GM18520 (cell line): ENCODE results near the gene S1PR4.
"Not testable (repeated sequence)": the region's sequence is repeated elsewhere in the genome, so short reads cannot be mapped to it uniquely, and the experiment has no call there.

Experiments
- ATAC-seq: cut with Tn5 transposase; IDR thresholded peaks from one replicate; pipeline ENCODE4 v1.9.1; 2021; ENCODE audit not compliant: unreplicated experiment

S1PR4 gene

DNA sequence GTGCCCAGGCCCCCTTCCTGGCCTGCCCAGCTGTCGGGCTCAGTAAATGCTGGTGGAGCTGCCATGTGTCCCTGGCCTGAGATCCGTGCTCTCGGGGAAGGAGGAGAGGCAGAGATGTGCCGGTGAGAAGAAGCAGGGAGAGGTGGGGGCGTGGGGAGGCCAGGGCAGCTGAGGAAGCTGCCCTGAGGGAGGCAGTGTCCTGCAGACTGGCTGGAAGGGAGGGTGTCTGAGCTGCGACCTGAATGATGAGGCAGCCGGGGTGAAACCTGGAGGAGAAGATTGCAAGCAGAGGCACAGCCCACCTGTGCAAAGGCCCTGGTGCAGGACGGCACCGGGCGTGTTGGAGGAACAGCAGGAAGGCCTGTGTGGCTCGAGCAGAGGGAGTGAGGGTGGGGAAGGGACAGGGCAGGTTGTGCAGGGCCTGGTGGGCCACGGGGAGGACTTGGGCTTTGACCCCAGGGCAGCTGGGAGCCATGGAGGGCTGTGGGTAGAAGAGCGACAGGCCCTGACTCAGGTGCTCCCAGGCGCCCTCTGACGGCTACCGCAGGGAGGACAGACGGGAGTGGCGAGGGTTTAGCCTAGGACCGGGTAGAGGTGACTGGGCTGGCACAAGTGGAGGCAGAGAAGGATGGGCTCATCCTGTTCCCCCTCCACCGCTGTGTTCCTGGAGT, 31.9 kb downstream of the S1PR4 start:
- ATAC-seq = no peak

DNA sequence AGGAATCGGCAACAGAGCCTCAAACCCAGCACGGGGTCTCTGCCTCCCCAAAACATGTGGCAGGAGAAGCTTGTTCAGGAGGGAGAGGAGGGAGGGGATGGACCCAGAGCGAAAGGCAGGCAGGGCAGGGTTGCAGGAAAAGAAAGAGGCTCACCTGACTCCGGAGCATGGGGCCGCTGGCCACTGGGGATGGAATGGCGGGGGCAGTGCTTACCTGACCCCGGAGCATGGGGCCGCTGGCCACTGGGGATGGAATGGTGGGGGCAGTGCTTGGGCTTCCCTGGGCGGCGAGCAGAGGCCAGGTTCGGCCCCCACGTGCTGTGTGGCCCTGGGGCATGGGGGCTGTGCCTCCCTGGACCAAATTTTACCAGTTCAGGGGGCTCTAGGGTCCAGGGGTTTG, 32.6 kb downstream of the S1PR4 start:
- no peak for ATAC-seq

DNA sequence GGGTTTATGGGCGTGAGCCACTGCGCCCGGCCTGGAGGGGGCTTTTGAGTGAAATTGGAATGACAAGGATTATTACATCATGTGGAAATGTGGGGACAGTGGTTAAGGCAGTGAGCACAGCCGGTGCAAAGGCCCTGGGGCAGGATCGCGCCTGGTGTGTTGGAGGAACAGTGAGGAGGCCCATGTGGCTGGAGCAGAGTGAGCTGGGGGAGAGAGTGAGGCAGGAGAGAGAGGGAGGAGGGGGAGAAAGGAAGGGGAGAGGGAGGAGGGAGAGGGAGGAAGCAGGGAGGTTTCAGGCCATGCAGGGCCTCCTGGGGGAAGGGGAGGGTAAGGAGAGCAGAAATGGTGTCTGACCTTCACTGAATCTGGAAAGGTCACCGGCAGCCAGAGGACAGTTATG, 34.6 kb downstream of the S1PR4 start:
- no peak for ATAC-seq

DNA sequence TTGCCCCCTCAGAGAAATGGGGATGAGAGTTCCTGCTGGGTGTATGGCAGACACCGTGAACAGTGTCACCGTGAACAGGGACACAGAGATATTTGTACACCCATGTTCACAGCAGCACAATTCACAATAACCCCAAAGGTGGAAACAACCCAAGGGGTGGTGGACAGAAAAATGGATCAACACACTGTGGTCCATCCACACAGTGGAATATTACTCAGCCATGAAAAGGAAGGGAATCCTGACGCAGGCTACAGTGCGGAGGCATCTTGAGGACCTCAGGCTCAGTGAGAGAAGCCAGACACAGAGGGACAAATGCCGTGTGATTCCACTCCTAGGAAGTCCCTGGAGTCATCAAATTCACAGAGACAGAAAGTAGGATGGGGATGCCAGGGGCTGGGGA, 38.3 kb downstream of the S1PR4 start:
- ATAC-seq = no peak

DNA sequence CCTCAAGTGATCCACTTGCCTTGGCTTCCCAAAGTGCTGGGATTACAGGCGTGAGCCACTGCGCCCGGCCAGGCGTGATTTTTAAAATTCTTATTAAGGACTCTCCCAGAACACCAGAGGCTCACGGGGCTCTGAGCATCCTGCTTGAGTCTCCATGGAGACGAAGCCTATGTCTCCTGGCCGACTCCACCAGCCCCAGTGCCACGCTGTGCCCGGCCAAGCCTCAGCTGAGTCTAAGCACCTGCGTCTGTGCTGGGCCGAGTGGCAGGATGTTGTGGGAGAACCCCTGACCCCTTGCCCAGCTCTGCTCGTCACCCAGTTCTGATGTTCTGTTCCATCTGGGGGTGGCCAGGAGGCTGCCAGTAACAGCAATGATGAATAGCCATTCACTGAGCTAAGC, 42.0 kb downstream of the S1PR4 start:
- no peak for ATAC-seq

DNA sequence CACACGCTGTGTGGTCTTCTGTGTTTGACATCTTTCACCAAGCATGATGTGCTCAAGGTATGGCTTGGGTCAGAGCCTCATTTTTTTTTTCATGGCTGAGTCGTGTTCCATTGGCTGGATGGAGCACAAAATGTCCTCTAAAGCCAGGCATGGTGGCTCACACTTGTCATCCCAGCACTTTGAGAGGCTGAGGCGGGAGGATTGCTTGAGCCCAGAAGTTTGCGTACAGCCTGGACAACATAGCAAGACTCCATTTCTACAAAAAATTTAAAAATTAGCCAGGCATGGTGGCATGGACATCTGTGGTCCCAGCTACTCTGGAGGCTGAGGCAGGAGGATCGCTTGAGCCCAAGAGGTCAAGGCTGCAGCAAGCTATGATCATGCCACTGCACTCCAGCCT, 43.0 kb downstream of the S1PR4 start:
- ATAC-seq = not testable (repeated sequence)

DNA sequence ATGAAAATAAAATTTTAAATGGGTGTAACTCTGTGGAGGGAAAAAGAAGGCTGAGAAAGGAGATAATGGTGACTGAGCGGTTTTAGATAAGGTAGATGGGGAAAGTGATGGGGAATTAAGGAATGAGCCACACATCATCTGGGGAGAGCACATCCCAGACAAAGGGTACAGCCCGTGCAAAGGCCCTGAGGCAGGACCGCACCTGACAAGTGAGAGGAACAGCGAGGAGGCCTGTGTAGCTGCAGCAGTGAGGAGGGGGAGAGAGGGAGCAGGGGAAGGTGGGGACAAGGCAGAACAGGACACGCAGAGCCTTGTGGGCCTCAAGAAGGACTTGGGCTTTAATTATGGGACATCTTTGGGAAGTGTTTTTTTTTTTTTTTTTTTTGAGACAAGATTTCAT, 44.1 kb downstream of the S1PR4 start:
- ATAC-seq = no peak

DNA sequence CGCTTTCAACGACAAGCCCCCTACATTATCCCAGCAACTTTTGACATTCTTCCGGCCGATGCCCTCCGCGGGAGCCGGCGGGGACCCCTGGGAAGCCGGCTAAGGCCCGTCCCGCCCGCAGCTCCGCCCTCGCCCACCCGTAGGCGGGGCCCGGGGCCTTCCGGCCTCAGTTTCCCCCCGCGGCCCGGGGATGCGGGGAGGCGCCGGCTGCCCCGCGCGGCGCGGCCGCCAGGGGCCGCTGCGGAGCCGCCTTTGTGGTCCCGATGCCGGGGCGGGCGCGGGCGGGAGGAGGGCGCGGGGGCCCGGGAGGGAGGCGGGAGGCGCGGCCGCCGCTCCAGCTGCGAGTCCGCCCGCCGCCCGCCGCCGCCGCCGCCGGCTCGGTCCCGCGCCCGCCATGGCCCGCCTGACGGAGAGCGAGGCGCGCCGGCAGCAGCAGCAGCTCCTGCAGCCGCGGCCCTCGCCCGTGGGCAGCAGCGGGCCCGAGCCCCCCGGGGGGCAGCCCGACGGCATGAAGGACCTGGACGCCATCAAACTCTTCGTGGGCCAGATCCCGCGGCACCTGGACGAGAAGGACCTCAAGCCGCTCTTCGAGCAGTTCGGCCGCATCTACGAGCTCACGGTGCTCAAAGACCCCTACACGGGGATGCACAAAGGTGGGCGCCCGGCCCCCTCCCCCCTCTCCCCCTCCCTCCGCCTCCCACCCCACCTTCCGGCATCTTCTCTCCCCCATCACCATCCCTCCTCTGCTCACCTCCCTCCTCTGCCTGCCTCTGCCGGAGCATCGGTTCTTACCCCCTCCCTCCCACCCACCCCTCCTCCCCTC, 46.0 kb downstream of the S1PR4 start, which contains the start of gene CELF5:
Gene CELF5 (plus strand): TSS at position 316 of the 823 bp plus-strand sequence. CDS start 79 bp downstream, at position 395.
- ATAC-seq = no peak

DNA sequence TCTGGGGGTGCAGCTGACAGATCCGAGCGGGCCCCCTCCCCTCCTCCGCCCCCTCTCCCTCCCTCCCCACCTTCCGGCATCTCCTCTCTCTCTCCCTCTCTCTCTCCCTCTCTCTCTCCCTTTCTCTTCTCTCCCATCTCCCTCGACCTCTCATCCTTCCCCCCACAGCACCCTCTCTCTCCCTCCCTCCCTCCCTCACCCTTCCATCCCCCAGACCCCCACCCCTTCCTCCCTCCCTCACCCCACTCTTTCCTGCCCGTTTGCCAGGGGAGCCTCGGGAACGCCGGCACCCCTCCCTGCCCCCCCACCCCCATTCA, 46.6 kb downstream of the S1PR4 start:
- no peak for ATAC-seq

DNA sequence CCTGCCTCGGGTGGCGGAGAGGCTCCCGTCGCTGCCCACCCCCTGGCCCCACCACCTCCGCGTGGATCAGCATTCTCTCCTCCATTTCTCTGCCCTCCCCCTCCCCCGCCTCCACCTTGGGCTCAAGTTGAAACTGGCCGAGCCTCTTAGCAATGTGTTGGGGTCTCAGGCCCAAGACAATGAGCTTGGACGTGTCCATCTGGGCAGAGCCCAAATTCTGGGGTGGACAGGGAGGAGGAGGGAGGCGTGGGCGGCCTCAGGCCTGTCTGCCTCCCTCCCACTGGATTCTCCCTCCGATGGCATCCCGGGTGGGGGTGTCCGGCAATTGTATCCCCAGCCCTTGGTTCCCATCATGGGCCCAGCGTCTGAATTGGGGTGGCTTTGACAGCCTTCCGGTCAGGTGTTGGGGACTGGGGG, 47.1 kb downstream of the S1PR4 start:
- no peak for ATAC-seq

DNA sequence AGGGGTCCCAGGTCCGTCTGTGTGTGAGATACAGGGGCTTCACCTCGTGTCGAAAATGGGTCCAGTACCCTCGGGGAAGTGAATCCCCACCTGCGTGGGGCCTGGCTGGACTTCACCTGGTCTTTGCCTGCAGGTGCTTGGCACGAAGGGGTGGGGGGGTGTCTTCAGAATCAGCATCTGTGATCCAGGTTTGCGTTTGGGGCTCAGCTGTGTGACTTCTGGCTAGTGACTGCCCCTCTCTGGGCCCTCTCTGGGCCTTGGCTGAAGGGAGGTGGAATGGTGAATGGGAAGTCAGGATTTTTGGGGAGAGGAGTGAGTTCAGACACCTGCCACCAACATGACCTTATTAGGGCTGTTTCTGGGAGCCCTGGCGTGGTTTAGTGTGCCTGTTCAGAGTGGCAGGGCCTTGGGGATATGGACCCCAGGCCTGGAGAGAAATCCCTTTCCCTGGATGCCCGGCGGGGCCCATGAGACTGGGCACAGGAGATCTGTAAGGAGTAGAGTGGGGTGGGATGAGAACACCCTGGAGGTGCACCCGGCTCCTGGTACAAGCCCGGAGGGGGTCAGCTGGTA, 48.6 kb downstream of the S1PR4 start:
- no peak for ATAC-seq

DNA sequence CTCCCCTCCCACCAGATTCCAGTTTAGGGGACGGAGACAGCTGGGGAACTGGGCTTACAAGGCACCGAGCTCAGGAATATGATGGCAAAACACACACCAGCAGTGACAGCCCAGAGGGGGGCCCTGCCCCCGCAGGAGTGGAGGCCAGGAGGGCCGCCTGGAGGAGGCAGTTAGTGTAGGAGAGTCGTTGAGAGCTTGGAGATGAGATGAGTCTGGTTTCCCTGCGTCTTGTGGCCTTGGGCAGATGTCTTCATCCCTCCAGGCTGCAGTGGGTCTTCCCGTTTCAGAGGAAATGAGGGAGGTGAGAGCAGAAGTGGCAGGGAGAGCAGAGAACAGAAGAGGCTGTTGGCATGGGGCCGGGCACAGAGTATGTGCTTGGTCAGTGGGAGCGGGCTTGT, 50.8 kb downstream of the S1PR4 start:
- ATAC-seq = no peak
